ENCODE data around the gene CYP11A1.

Gene CYP11A1

GRCh38 chr15:74367296-74367854 lies at the start of gene CYP11A1:
Gene CYP11A1 (minus strand): TSS chr15:74367646. CDS start chr15:74367585, 61 bp downstream.
- H3K36me3 Mint-ChIP-seq, result peaks cover 2% of the 10 kb centered on the region
- H3K9me3 Mint-ChIP-seq, result no peaks in the 10 kb centered on the region
- no peaks in the 10 kb centered on the region for H3K4me1 Mint-ChIP-seq
- H3K4me3 Mint-ChIP-seq, result peak within 1 kb of the TSS; percentile 32
- DNase-seq (ENCODE audit: low spot score in 2 of 2) (no peak), ATAC-seq (ENCODE audit: low read depth) (no peak)
- H3K27me3 Mint-ChIP-seq, result peaks cover 8% of the 10 kb centered on the region
- no peak within 1 kb of the TSS for H3K27ac Mint-ChIP-seq

DNA sequence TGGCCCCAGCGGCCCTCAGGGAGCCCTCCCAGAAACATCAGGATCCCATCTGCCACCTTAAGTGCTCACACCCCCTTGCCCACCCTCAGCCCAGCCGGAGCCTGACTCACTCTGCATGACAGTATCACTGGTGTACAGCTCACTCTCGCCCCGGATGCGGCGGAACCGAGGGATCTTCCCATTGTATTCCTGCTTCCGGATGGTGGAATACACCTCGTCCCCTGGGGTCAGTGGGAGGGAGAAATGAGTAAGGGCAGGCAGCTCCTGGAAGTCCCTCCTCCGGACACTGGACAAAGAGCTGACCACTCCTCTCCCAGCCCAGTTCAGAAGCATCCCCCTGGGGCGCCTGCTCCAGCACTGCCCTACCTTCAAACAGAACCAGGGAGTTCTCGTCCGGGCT lies 49.8 kb upstream of the CYP11A1 start:
- peaks cover 68% of the 10 kb centered on the region for H3K4me1 Mint-ChIP-seq
- no peaks in the 10 kb centered on the region for H3K9me3 Mint-ChIP-seq
- ATAC-seq (ENCODE audit: low read depth) (no peak), DNase-seq (ENCODE audit: low spot score in 2 of 2) (no peak)
- H3K4me3 Mint-ChIP-seq, result no peak overlapping the region
- peaks cover 36% of the 10 kb centered on the region for H3K36me3 Mint-ChIP-seq
- H3K27ac Mint-ChIP-seq, result peak overlapping the region; percentile 77
- H3K27me3 Mint-ChIP-seq, result no peaks in the 10 kb centered on the region

DNA sequence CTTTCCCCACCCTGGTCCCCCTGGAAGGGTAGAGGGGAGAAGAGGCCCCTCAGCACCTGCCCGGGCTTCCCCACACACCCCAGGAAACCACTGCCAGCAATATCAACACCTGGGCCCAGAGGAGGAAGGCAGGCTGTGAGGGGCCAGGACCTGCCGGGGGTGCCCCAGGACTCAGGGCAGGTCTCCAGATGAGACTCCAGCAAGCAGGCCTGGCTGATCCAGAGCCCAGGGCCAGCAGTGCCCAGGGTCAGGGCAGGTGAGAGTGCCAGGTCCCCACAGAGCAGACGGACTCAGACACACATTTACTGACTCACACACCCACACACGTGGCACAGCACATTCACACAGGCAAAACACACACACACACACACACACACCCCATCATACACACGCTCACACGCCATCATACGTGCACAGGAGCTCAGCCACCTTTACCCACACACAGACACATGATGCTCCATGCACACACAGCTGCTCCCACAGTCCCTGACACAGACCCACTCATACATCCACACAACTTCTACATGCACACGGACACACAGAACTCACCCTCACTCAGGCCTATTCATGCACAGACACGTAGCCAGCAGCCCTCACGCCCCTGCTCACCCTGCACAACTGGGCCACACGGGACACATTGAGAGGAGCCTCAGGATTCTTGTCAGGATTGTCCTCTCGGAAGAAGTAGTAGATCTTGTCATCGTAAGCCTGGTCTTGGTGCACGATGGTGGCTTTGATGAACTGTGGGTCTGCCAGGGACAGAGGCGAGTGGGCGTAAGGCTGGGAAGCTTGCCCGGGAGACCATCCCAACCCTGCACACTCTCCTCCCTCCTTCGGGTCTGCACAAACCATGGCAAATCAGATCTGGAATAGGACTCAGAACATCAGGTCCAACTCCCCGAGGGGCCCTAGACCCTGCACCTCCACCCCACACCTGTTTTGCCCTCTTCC lies 48.8 kb upstream of the CYP11A1 start:
- Mint-ChIP-seq H3K27ac (peak overlapping the region; percentile 77), H3K4me3 (peak overlapping the region; percentile 15), H3K36me3 (peaks cover 40% of the 10 kb centered on the region), H3K27me3 (no peaks in the 10 kb centered on the region), H3K9me3 (no peaks in the 10 kb centered on the region), H3K4me1 (peaks cover 58% of the 10 kb centered on the region)
- ATAC-seq (ENCODE audit: low read depth) (peak; percentile 19), DNase-seq (ENCODE audit: low spot score in 2 of 2) (no peak)

GRCh38 chr15:74414603-74415338 lies 47.3 kb upstream of the CYP11A1 start:
- ATAC-seq (ENCODE audit: low read depth) (no peak), DNase-seq (ENCODE audit: low spot score in 2 of 2) (no peak)
- Mint-ChIP-seq H3K9me3 (no peaks in the 10 kb centered on the region), H3K27ac (peak overlapping the region; percentile 58), H3K36me3 (peaks cover 46% of the 10 kb centered on the region), H3K4me1 (peaks cover 46% of the 10 kb centered on the region), H3K4me3 (no peak overlapping the region), H3K27me3 (no peaks in the 10 kb centered on the region)

GRCh38 chr15:74414081-74414580 lies 46.7 kb upstream of the CYP11A1 start:
- H3K27ac Mint-ChIP-seq, result peak overlapping the region; percentile 58

DNA sequence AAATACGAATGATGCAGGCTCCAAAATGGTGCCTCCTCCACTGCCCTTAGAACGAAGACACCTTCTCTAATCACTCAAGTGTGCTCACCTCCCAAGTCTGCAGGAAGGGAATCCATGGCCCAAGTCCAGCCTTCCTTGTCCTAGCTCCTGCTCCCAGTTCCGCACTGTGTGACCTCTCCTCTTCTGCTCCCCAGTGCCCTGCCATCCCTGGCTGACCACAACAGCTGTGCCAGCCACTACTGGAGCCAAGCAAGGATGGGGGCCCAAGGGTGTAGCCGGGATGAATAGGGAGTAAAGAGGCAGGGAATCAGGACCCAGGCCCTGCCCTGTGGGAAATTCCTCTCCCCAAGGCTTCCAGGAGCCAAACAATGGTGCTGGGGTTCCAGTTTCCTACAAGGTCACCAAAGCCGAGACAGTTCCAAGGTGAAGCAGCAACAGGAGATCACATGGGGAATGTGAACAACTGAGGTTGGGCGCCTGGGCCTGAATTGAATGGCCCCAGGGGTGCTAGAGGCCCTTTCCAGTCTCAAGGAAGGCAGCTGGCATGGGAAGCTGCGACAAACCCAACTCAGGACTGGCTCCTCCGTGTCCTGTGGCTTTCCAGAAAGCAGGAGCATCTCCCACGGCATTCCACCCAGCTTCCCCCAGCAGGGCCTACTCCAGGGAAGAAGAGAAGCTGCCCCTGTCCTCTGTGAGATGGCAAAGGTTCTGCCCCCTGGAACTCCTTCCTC lies 46.1 kb upstream of the CYP11A1 start:
- DNase-seq (ENCODE audit: low spot score in 2 of 2), result no peak
- Mint-ChIP-seq H3K4me1 (peaks cover 41% of the 10 kb centered on the region), H3K27me3 (no peaks in the 10 kb centered on the region), H3K4me3 (no peak overlapping the region), H3K9me3 (no peaks in the 10 kb centered on the region), H3K36me3 (peaks cover 46% of the 10 kb centered on the region), H3K27ac (peak overlapping the region; percentile 75)
- no peak for ATAC-seq (ENCODE audit: low read depth)

More at GRCh38 chr15:74414081-74414580, 46.7 kb upstream of the CYP11A1 start:
- Mint-ChIP-seq H3K36me3 (peaks cover 46% of the 10 kb centered on the region), H3K4me1 (peaks cover 43% of the 10 kb centered on the region), H3K9me3 (no peaks in the 10 kb centered on the region), H3K27me3 (no peaks in the 10 kb centered on the region), H3K4me3 (no peak overlapping the region)
- DNase-seq (ENCODE audit: low spot score in 2 of 2) (no peak), ATAC-seq (ENCODE audit: low read depth) (no peak)

GRCh38 chr15:74412159-74412558 lies 44.7 kb upstream of the CYP11A1 start:
- no peak overlapping the region for H3K4me3 Mint-ChIP-seq
- no peaks in the 10 kb centered on the region for H3K27me3 Mint-ChIP-seq
- peaks cover 39% of the 10 kb centered on the region for H3K4me1 Mint-ChIP-seq
- DNase-seq (ENCODE audit: low spot score in 2 of 2) (no peak), ATAC-seq (ENCODE audit: low read depth) (no peak)
- peaks cover 43% of the 10 kb centered on the region for H3K36me3 Mint-ChIP-seq
- H3K27ac Mint-ChIP-seq, result no peak overlapping the region
- H3K9me3 Mint-ChIP-seq, result no peaks in the 10 kb centered on the region

GRCh38 chr15:74411686-74412085 lies 44.2 kb upstream of the CYP11A1 start:
- Mint-ChIP-seq H3K9me3 (no peaks in the 10 kb centered on the region), H3K36me3 (peaks cover 41% of the 10 kb centered on the region), H3K4me3 (no peak overlapping the region), H3K27me3 (no peaks in the 10 kb centered on the region), H3K4me1 (peaks cover 39% of the 10 kb centered on the region), H3K27ac (no peak overlapping the region)
- DNase-seq (ENCODE audit: low spot score in 2 of 2) (no peak), ATAC-seq (ENCODE audit: low read depth) (no peak)

DNA sequence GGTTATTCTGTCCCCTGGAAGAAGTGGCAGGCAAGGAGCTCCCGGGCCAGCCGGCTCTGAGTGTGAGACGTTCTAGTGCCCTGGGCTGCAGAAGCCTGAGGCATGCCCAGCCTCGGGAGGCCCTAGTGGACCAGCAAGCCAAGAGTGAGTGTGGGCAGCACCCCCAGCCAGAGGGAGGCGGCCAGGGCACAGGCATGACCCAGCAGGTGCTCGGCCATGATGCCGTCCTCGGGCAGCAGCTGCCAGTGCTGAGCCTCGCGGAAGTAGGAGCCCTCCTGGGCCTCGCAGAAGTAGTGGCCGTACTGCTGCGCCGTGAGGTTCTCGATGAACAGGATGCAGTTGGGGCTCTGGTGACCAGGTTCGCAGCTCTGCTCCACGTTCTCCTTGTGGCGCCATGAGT lies 43.1 kb upstream of the CYP11A1 start:
- peaks cover 31% of the 10 kb centered on the region for H3K36me3 Mint-ChIP-seq

GRCh38 chr15:74409225-74409624 lies 41.8 kb upstream of the CYP11A1 start:
- no peaks in the 10 kb centered on the region for H3K27me3 Mint-ChIP-seq
- H3K9me3 Mint-ChIP-seq, result no peaks in the 10 kb centered on the region
- H3K4me1 Mint-ChIP-seq, result peaks cover 38% of the 10 kb centered on the region
- no peak overlapping the region for H3K4me3 Mint-ChIP-seq
- H3K27ac Mint-ChIP-seq, result no peak overlapping the region
- ATAC-seq (ENCODE audit: low read depth), result peak; percentile 9
- peaks cover 22% of the 10 kb centered on the region for H3K36me3 Mint-ChIP-seq
- no peak for DNase-seq (ENCODE audit: low spot score in 2 of 2)

More for the DNA sequence above, 43.1 kb upstream of the CYP11A1 start:
- peaks cover 38% of the 10 kb centered on the region for H3K4me1 Mint-ChIP-seq
- DNase-seq (ENCODE audit: low spot score in 2 of 2), result no peak
- no peaks in the 10 kb centered on the region for H3K9me3 Mint-ChIP-seq
- H3K27ac Mint-ChIP-seq, result no peak overlapping the region
- no peak overlapping the region for H3K4me3 Mint-ChIP-seq
- H3K27me3 Mint-ChIP-seq, result no peaks in the 10 kb centered on the region
- ATAC-seq (ENCODE audit: low read depth), result no peak

DNA sequence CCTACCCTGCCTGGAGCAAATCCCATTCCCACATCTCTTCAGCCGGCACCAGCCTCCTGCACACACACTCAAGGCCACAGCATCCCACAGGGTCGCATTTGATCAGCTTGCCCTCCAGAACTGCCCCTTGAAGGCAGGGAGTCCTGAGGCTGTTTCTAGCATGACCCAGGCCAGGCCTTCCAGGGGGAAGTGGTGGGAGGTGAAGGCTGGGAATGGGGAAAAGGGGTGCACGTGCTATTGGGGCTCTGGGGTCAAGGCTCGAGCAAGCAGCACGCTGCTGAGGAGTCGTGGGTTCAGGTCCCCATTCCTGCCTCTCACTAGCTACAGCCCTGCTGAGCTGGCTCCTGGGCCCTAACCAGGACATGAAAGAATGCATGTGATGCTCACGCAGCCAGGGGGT lies 41.4 kb upstream of the CYP11A1 start:
- no peak overlapping the region for H3K4me3 Mint-ChIP-seq
- peak overlapping the region; percentile 43 for H3K27ac Mint-ChIP-seq
- H3K4me1 Mint-ChIP-seq, result peaks cover 39% of the 10 kb centered on the region
- DNase-seq (ENCODE audit: low spot score in 2 of 2) (no peak), ATAC-seq (ENCODE audit: low read depth) (no peak)
- no peaks in the 10 kb centered on the region for H3K9me3 Mint-ChIP-seq
- H3K27me3 Mint-ChIP-seq, result no peaks in the 10 kb centered on the region
- H3K36me3 Mint-ChIP-seq, result peaks cover 19% of the 10 kb centered on the region

- no peaks in the 10 kb centered on the region for H3K9me3 Mint-ChIP-seq
- peaks cover 43% of the 10 kb centered on the region for H3K4me1 Mint-ChIP-seq
- peaks cover 19% of the 10 kb centered on the region for H3K36me3 Mint-ChIP-seq
- DNase-seq (ENCODE audit: low spot score in 2 of 2) (no peak), ATAC-seq (ENCODE audit: low read depth) (no peak)
- peak overlapping the region; percentile 43 for H3K27ac Mint-ChIP-seq
- no peak overlapping the region for H3K4me3 Mint-ChIP-seq
- no peaks in the 10 kb centered on the region for H3K27me3 Mint-ChIP-seq
These were observed 40.9 kb upstream of the CYP11A1 start for GRCh38 chr15:74408385-74408784.

DNA sequence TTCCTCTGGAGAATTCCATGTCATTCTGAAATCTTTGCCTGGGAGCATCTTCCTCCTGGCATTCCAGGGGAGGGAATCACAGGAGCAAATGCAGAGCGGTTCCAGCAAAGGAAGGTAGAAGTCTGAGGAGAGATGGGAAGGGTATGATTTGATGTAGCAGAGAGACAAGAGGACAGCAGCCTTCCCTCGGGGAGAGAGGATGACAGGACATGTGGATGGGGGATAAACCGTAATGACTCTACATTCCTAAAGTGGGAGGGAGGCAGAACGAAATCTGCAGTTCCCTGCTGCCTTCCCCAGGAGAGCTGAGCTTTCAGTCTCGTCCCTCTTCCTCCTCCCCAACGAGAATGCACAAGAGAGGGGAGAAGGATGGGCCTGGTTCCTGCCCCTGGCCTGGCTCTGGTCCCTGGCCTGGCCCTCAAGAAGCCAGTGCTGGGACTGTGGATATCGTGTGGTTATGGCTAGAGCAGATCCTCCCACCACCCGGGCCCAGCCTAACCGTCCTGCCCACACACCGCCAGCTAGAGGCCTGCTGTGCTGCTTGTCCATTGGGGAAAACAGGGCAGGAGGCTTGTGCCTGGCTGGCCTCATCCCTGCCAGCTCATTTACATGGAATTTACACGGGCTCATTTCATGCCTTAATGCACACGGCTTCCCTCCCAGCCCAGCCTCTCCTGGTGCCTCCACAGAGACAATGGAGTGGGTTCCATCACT lies 39.7 kb upstream of the CYP11A1 start:
- no peak for DNase-seq (ENCODE audit: low spot score in 2 of 2)
- no peak for ATAC-seq (ENCODE audit: low read depth)
- H3K9me3 Mint-ChIP-seq, result no peaks in the 10 kb centered on the region
- peaks cover 10% of the 10 kb centered on the region for H3K36me3 Mint-ChIP-seq
- peaks cover 50% of the 10 kb centered on the region for H3K4me1 Mint-ChIP-seq
- no peak overlapping the region for H3K4me3 Mint-ChIP-seq
- peak overlapping the region; percentile 45 for H3K27ac Mint-ChIP-seq
- no peaks in the 10 kb centered on the region for H3K27me3 Mint-ChIP-seq

Data from memory B cell (primary cell).